Prostate gland (tissue), 2 donors: ENCODE results near the gene EXD1. TPM values are rescaled to one million over a fixed set of nuclear protein-coding genes. Genes with fewer than 3 reads are reported as not detected.
"Not testable (repeated sequence)": the region's sequence is repeated elsewhere in the genome, so short reads cannot be mapped to it uniquely, and the experiment has no call there.

Experiments
- DNase-seq: peaks from one replicate; pipeline ENCODE4 v3.0.0-alpha.2; 2019; ENCODE audit warnings: low spot score
- H3K27ac ChIP-seq, 2 donors: fragments of 200-600 bp; sonication (generic); 2 replicates each; pipeline ENCODE4 v1.5.1; 2017 to 2019
- H3K27me3 ChIP-seq: fragments of 200-600 bp; sonication (generic); replicated peaks from 2 replicates; pipeline ENCODE4 v1.5.1; 2019; ENCODE audit not compliant: insufficient read depth
- H3K36me3 ChIP-seq, 2 donors: fragments of 200-600 bp; sonication (generic); 1 replicate in 1 of 2; 2 replicates in 1 of 2; pipeline versions ENCODE4 v1.5.1 to v1.8.1; 2017 to 2019
- H3K4me1 ChIP-seq: fragments of 200-600 bp; sonication (generic); replicated peaks from 2 replicates; pipeline ENCODE4 v1.5.1; 2019
- H3K4me3 ChIP-seq, 2 donors: fragments of 200-600 bp; sonication (generic); 2 replicates each; pipeline ENCODE4 v1.5.1; 2017 to 2019
- H3K9me3 ChIP-seq: fragments of 200-600 bp; sonication (generic); 2 replicates; pipeline ENCODE4 v1.5.1; 2017
- CTCF ChIP-seq, 4 experiments: fragments of 200-600 bp in 2 of 4; fragments of 450-650 bp in 2 of 4; sonication (generic) in 2 of 4; IDR thresholded peaks; 1 replicate in 3 of 4; 2 replicates in 1 of 4; pipeline ENCODE4 v1.5.1; 2016 to 2019; ENCODE audit warnings: antibody characterized with exemption in 4 of 4, mild to moderate bottlenecking in 2 of 4, moderate library complexity in 2 of 4
- POLR2A ChIP-seq: fragments of 450-650 bp; IDR thresholded peaks from one replicate; pipeline ENCODE4 v1.6.1; 2016; ENCODE audit warnings: antibody characterized with exemption, mild to moderate bottlenecking
- POLR2AphosphoS5 ChIP-seq: sonication (generic); formaldehyde crosslinking; IDR thresholded peaks from one replicate; pipeline ENCODE4 v1.6.1; 2017; ENCODE audit warnings: antibody characterized with exemption
- WGBS: methylation state at CpG from one replicate; pipeline ENCODE4 v1.1.5; 2018; 5-methylcytosine and 5-hydroxymethylcytosine counted together
- intact Hi-C: fragments of 100-400 bp; cut with DNase I; formaldehyde crosslinking; loops from one replicate; pipeline ENCODE4 v1.14.2; 2022
- total RNA-seq, 2 donors: library from RNA; depleted of rRNA; stranded (reverse); fragments of >200 nt; gene quantifications; one replicate each; pipeline ENCODE4 v1.1.0, GENCODE V29; 2016

EXD1 gene
- total RNA-seq, 2 donors from 2014 or later = 5.3 TPM; not detected in 1

GRCh38 chr15:41241221-41241964, 10.8 kb upstream of the EXD1 start:
- H3K27ac ChIP-seq = no peak overlapping the region
- no peak for DNase-seq
- 80% methylated on average over 6 of the region's 6 CpGs for WGBS
- no peaks in the 10 kb centered on the region for H3K27me3 ChIP-seq
- intact Hi-C loops = no loop called here
- TF ChIP-seq POLR2A (no peak), POLR2AphosphoS5 (no peak), CTCF (IDR thresholded peaks at IDR 0.05) (no peak)
- no peaks in the 10 kb centered on the region for H3K4me1 ChIP-seq
- no peaks in the 10 kb centered on the region for H3K36me3 ChIP-seq
- no peak overlapping the region for H3K4me3 ChIP-seq
- H3K9me3 ChIP-seq = no peaks in the 10 kb centered on the region

GRCh38 chr15:41238100-41238499, 7.5 kb upstream of the EXD1 start:
- H3K9me3 ChIP-seq = no peaks in the 10 kb centered on the region
- H3K27ac ChIP-seq = no peak overlapping the region
- no peaks in the 10 kb centered on the region for H3K27me3 ChIP-seq
- DNase-seq = no peak
- no peak overlapping the region for H3K4me3 ChIP-seq
- H3K36me3 ChIP-seq = no peaks in the 10 kb centered on the region
- 73% methylated on average over 5 of the region's 5 CpGs for WGBS
- intact Hi-C loops = no loop called here
- TF ChIP-seq CTCF (IDR thresholded peaks at IDR 0.05) (no peak), POLR2A (no peak), POLR2AphosphoS5 (no peak)
- H3K4me1 ChIP-seq = no peaks in the 10 kb centered on the region

DNA sequence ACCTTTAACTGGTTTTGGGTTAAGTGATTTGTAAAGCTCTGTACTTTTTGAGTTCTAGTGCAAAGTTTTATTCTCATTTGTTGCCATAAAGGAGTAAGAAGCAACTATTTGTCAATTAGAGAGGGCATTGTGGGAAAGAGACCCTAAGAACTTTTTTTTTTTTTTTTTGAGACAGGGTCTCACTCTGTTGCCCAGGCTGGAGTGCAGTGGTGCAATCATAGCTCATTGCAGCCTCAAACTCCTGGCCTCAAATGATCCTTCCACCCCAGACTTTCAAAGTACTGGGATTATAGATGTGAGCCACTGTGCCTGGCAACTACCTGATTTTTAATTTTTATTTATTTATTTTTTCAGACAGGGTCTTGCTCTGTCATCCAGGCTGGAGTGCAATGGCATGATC, 5.4 kb upstream of the EXD1 start:
- Histone ChIP-seq H3K36me3 (no peaks in the 10 kb centered on the region), H3K27me3 (no peaks in the 10 kb centered on the region), H3K4me1 (no peaks in the 10 kb centered on the region), H3K27ac (no peak overlapping the region), H3K4me3 (no peak overlapping the region), H3K9me3 (no peaks in the 10 kb centered on the region)
- DNase-seq = no peak
- intact Hi-C loops = no loop called here
- TF ChIP-seq CTCF (IDR thresholded peaks at IDR 0.05) = no peak
- TF ChIP-seq POLR2A = no peak
- TF ChIP-seq POLR2AphosphoS5 = no peak

- H3K27ac ChIP-seq = peak overlapping the region in 1 of 2 donors; percentile 7
- H3K36me3 ChIP-seq, DNase-seq, H3K4me1 ChIP-seq, intact Hi-C loops, H3K27me3 ChIP-seq, H3K9me3 ChIP-seq, H3K4me3 ChIP-seq: not testable (repeated sequence)
- WGBS = 95% methylated on average over 5 of the region's 5 CpGs
These were observed 4.7 kb upstream of the EXD1 start for GRCh38 chr15:41235228-41235627.

GRCh38 chr15:41233367-41233771, 2.8 kb upstream of the EXD1 start:
- no peak overlapping the region for H3K4me3 ChIP-seq
- TF ChIP-seq POLR2A = no peak
- TF ChIP-seq CTCF (IDR thresholded peaks at IDR 0.05) = no peak
- no peak for TF ChIP-seq POLR2AphosphoS5
- intact Hi-C loops = loop anchor here (5.0 kb wide), 1 partner anchor 116 kb away; the partner anchor contains the start of gene INO80

More at GRCh38 chr15:41233367-41233771, 2.8 kb upstream of the EXD1 start:
- DNase-seq = no peak
- no peak overlapping the region for H3K27ac ChIP-seq
- H3K27me3 ChIP-seq = no peaks in the 10 kb centered on the region
- no peaks in the 10 kb centered on the region for H3K4me1 ChIP-seq
- no peaks in the 10 kb centered on the region for H3K9me3 ChIP-seq
- no peaks in the 10 kb centered on the region for H3K36me3 ChIP-seq
- 79% methylated on average over 1 of the region's 1 CpG for WGBS
